K562 (cell line): ENCODE data around the gene URAD.

ENCODE experiments used
- CHD2 ChIP-seq: IDR thresholded peaks from 2 replicates; pipeline ENCODE4 v1.6.1; 2011; ENCODE audit warnings: low read depth, low read length
- E2F4 ChIP-seq: sonication (generic); formaldehyde crosslinking; IDR thresholded peaks from 2 replicates; pipeline ENCODE4 v1.8.0; 2022; ENCODE audit warnings: mild to moderate bottlenecking, low read depth, missing genetic modification reagents
- KDM1A ChIP-seq, 2 experiments: fragments of 450-650 bp; IDR thresholded peaks; 2 replicates each; pipeline ENCODE4 v1.6.1; 2016; ENCODE audit warnings: mild to moderate bottlenecking in 2 of 2
- NFE2L1 ChIP-seq: fragments of 450-650 bp; IDR thresholded peaks from 2 replicates; pipeline ENCODE4 v1.6.1; 2016; ENCODE audit warnings: missing genetic modification characterization, low read depth, mild to moderate bottlenecking, missing compliant biosample characterization, moderate library complexity, borderline replicate concordance
- POLR2A ChIP-seq: fragments of 450-650 bp; conservative IDR thresholded peaks from 2 replicates; pipeline ENCODE4 v1.6.1; 2016
- TEAD4 ChIP-seq, 2 experiments: sonication (generic) in 1 of 2; formaldehyde crosslinking in 1 of 2; IDR thresholded peaks; 2 replicates each; pipeline versions ENCODE4 v1.6.1 to v1.8.0; 2012 to 2022; ENCODE audit warnings: borderline replicate concordance in 1 of 2, inconsistent platforms in 1 of 2, low read length in 1 of 2, mild to moderate bottlenecking in 1 of 2, missing genetic modification reagents in 1 of 2
- ZBTB33 ChIP-seq: sonication (generic); formaldehyde crosslinking; IDR thresholded peaks from 2 replicates; pipeline ENCODE4 v1.8.1; 2023; ENCODE audit warnings: mild to moderate bottlenecking, missing genetic modification reagents
- TF ChIP-seq, protein P1 (sequence below): fragments of 250-450 bp; sonication (Bioruptor Pico); IDR thresholded peaks from 2 replicates; pipeline ENCODE4 v1.5.0; 2021

GRCh38 chr13:28001049-28001448 is 12.6 kb upstream of the URAD start:
- TF ChIP-seq CHD2 (no peak), E2F4 (CRISPR knock-in tag) (no peak), KDM1A (IDR thresholded peaks at IDR 0.05) (no peak), TEAD4 (IDR thresholded peaks at IDR 0.05; ENCODE audit: low read length) (no peak), TEAD4 (CRISPR knock-in tag; IDR thresholded peaks at IDR 0.05; ENCODE audit: borderline replicate concordance) (no peak), ZBTB33 (CRISPR knock-in tag) (no peak), POLR2A (no peak), NFE2L1 (tag) (no peak)
- TF ChIP-seq, protein P1, sequence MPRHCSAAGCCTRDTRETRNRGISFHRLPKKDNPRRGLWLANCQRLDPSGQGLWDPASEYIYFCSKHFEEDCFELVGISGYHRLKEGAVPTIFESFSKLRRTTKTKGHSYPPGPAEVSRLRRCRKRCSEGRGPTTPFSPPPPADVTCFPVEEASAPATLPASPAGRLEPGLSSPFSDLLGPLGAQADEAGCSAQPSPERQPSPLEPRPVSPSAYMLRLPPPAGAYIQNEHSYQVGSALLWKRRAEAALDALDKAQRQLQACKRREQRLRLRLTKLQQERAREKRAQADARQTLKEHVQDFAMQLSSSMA (CRISPR knock-in tag) = no peak
